ENCODE measurements around the gene OGA.

DNA sequence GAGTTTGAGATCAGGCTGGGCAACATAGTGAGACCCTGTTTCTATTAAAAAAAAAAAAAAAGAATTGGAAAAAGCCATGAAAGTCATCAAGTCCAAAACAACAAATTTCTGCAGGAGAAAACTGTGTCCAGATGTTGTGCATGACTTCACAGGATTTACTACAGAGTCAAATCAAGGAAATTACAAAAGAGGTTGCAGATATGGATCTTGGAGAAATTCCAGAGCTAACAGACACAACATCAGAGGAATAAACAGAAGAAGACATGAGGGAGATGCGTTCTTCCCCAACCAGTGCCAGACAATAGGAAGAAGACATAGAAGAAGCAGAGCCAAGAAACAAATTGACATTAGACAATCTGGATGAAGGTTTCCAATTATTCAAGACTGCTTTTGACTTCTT is 49.7 kb upstream of the OGA start:
- TF ChIP-seq ZFP30 (CRISPR knock-in tag; IDR thresholded peaks at IDR 0.05) (no peak), ZNF565 (CRISPR knock-in tag; conservative IDR thresholded peaks at IDR 0.05; ENCODE audit: low read depth) (no peak), PPARA (CRISPR knock-in tag; IDR thresholded peaks at IDR 0.05; ENCODE audit: borderline replicate concordance) (no peak)
- TF ChIP-seq, protein P1, sequence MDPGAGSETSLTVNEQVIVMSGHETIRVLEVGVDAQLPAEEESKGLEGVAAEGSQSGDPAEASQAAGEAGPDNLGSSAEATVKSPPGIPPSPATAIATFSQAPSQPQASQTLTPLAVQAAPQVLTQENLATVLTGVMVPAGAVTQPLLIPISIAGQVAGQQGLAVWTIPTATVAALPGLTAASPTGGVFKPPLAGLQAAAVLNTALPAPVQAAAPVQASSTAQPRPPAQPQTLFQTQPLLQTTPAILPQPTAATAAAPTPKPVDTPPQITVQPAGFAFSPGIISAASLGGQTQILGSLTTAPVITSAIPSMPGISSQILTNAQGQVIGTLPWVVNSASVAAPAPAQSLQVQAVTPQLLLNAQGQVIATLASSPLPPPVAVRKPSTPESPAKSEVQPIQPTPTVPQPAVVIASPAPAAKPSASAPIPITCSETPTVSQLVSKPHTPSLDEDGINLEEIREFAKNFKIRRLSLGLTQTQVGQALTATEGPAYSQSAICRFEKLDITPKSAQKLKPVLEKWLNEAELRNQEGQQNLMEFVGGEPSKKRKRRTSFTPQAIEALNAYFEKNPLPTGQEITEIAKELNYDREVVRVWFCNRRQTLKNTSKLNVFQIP (CRISPR knock-in tag; IDR thresholded peaks at IDR 0.05; ENCODE audit: borderline replicate concordance, low read depth): no peak
- TF ChIP-seq, protein P2, sequence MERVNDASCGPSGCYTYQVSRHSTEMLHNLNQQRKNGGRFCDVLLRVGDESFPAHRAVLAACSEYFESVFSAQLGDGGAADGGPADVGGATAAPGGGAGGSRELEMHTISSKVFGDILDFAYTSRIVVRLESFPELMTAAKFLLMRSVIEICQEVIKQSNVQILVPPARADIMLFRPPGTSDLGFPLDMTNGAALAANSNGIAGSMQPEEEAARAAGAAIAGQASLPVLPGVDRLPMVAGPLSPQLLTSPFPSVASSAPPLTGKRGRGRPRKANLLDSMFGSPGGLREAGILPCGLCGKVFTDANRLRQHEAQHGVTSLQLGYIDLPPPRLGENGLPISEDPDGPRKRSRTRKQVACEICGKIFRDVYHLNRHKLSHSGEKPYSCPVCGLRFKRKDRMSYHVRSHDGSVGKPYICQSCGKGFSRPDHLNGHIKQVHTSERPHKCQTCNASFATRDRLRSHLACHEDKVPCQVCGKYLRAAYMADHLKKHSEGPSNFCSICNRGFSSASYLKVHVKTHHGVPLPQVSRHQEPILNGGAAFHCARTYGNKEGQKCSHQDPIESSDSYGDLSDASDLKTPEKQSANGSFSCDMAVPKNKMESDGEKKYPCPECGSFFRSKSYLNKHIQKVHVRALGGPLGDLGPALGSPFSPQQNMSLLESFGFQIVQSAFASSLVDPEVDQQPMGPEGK (CRISPR knock-in tag; IDR thresholded peaks at IDR 0.05; ENCODE audit: borderline replicate concordance): no peak
- TF ChIP-seq, protein P3, sequence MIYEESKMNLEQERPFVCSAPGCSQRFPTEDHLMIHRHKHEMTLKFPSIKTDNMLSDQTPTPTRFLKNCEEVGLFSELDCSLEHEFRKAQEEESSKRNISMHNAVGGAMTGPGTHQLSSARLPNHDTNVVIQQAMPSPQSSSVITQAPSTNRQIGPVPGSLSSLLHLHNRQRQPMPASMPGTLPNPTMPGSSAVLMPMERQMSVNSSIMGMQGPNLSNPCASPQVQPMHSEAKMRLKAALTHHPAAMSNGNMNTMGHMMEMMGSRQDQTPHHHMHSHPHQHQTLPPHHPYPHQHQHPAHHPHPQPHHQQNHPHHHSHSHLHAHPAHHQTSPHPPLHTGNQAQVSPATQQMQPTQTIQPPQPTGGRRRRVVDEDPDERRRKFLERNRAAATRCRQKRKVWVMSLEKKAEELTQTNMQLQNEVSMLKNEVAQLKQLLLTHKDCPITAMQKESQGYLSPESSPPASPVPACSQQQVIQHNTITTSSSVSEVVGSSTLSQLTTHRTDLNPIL (CRISPR knock-in tag; IDR thresholded peaks at IDR 0.05; ENCODE audit: low read depth): no peak
- TF ChIP-seq, protein P4, sequence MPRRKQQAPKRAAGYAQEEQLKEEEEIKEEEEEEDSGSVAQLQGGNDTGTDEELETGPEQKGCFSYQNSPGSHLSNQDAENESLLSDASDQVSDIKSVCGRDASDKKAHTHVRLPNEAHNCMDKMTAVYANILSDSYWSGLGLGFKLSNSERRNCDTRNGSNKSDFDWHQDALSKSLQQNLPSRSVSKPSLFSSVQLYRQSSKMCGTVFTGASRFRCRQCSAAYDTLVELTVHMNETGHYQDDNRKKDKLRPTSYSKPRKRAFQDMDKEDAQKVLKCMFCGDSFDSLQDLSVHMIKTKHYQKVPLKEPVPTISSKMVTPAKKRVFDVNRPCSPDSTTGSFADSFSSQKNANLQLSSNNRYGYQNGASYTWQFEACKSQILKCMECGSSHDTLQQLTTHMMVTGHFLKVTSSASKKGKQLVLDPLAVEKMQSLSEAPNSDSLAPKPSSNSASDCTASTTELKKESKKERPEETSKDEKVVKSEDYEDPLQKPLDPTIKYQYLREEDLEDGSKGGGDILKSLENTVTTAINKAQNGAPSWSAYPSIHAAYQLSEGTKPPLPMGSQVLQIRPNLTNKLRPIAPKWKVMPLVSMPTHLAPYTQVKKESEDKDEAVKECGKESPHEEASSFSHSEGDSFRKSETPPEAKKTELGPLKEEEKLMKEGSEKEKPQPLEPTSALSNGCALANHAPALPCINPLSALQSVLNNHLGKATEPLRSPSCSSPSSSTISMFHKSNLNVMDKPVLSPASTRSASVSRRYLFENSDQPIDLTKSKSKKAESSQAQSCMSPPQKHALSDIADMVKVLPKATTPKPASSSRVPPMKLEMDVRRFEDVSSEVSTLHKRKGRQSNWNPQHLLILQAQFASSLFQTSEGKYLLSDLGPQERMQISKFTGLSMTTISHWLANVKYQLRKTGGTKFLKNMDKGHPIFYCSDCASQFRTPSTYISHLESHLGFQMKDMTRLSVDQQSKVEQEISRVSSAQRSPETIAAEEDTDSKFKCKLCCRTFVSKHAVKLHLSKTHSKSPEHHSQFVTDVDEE (CRISPR knock-in tag; IDR thresholded peaks at IDR 0.05): no peak
